Esophagus squamous epithelium (tissue), 4 donors: Measurements from ENCODE around the gene FCRL6.

Source experiments
- POLR2A ChIP-seq, 4 donors: fragments of 450-650 bp; IDR thresholded peaks; one replicate each; pipeline ENCODE4 v1.6.1; 2017; ENCODE audit warnings: antibody characterized with exemption in 4 of 4, mild to moderate bottlenecking in 4 of 4, moderate library complexity in 3 of 4
- TF ChIP-seq, protein P1 (sequence below), 6 experiments: fragments of 450-650 bp in 4 of 6; fragments of 200-600 bp in 2 of 6; sonication (generic) in 2 of 6; IDR thresholded peaks; one replicate each; pipeline ENCODE4 v1.5.1; 2016 to 2019; ENCODE audit warnings: antibody characterized with exemption in 6 of 6, mild to moderate bottlenecking in 4 of 6, moderate library complexity in 4 of 6

DNA sequence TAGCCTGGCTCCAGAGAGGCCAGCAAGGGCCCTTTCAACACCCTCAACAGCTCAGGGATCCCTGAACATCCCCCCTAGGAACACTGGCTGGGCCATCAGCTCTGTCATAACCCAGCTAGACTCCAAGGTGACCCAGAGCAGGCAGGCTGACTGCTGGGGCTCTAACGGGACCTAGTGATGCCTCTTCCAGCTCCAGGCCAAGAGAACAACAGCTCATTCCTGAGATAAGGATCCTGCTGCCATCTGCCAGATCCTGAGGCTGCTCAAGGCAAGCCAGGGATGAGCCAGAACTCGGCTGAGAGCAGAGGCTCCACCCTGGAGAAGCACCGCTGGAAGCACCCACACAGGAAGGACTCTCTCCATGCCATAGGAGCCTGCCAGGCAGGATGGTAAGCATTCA is 58.3 kb downstream of the FCRL6 start:
- no peak for TF ChIP-seq POLR2A (IDR thresholded peaks at IDR 0.05)
- TF ChIP-seq, protein P1, sequence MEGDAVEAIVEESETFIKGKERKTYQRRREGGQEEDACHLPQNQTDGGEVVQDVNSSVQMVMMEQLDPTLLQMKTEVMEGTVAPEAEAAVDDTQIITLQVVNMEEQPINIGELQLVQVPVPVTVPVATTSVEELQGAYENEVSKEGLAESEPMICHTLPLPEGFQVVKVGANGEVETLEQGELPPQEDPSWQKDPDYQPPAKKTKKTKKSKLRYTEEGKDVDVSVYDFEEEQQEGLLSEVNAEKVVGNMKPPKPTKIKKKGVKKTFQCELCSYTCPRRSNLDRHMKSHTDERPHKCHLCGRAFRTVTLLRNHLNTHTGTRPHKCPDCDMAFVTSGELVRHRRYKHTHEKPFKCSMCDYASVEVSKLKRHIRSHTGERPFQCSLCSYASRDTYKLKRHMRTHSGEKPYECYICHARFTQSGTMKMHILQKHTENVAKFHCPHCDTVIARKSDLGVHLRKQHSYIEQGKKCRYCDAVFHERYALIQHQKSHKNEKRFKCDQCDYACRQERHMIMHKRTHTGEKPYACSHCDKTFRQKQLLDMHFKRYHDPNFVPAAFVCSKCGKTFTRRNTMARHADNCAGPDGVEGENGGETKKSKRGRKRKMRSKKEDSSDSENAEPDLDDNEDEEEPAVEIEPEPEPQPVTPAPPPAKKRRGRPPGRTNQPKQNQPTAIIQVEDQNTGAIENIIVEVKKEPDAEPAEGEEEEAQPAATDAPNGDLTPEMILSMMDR (IDR thresholded peaks at IDR 0.05) = no peak
